ENCODE data around the gene CLPTM1. TPM values are rescaled to one million over a fixed set of nuclear protein-coding genes. Genes with fewer than 3 reads are reported as not detected.
"Not testable (repeated sequence)": the region's sequence is repeated elsewhere in the genome, so short reads cannot be mapped to it uniquely, and the experiment has no call there.

The CLPTM1 gene
- total RNA-seq, 1 experiment from 2014 or later: 44.9 TPM

DNA sequence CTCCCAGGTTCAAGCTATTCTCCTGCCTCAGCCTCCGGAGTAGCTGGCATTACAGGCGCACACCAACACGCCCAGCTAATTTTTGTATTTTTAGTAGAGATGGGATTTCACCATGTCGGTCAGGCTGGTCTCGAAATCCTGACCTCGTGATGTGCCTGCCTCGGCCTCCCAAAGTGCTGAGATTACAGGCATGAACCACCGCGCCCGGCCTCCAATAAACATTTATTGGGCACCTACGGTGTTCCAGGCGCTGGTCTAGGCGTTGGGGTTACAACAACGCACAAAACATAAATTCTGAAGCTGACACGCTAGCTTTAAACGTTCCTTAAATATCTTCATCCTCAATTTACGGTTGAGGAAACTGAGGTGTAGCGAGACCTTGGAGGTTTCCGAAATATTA lies 45.5 kb downstream of the CLPTM1 start:
- H3K4me2 ChIP-seq (ENCODE audit: low read length): peak overlapping the region; percentile 90
- peak overlapping the region; percentile 11; the same call in 1 of the 2 replicates for H3K9ac ChIP-seq (ENCODE audit: low read length)
- H3K9me2 ChIP-seq (replicated peaks; ENCODE audit: low read length); H3K36me3 ChIP-seq (ENCODE audit: low read depth, low read length); H4K20me1 ChIP-seq (ENCODE audit: low read length); H3K4me1 ChIP-seq (ENCODE audit: insufficient read depth, low read length); ATAC-seq; H3K79me2 ChIP-seq (ENCODE audit: low read length); DNase-seq; H3K27ac ChIP-seq (ENCODE audit: low read length); intact Hi-C loops (cut with micrococcal nuclease); POLR2A ChIA-PET (ENCODE audit: unreplicated experiment); H3F3A ChIP-seq (ENCODE audit: low read length, unreplicated experiment); H3K9me3 ChIP-seq (ENCODE audit: low read length); H3K27me3 ChIP-seq (ENCODE audit: low read length): not testable (repeated sequence)
- H2AFZ ChIP-seq (ENCODE audit: low read length): peak overlapping the region; percentile 81; the same call in 1 of the 2 replicates
- H3K4me3 ChIP-seq (ENCODE audit: low read length): peak overlapping the region; percentile 61
- CTCF ChIA-PET: interaction anchor here (0.7 kb wide), 1 partner anchor 352 kb away, joined by 7 read pairs; no protein-coding TSS in a partner anchor
- TSS peak; percentile 76 for BruUV-seq (replicated peaks)

DNA sequence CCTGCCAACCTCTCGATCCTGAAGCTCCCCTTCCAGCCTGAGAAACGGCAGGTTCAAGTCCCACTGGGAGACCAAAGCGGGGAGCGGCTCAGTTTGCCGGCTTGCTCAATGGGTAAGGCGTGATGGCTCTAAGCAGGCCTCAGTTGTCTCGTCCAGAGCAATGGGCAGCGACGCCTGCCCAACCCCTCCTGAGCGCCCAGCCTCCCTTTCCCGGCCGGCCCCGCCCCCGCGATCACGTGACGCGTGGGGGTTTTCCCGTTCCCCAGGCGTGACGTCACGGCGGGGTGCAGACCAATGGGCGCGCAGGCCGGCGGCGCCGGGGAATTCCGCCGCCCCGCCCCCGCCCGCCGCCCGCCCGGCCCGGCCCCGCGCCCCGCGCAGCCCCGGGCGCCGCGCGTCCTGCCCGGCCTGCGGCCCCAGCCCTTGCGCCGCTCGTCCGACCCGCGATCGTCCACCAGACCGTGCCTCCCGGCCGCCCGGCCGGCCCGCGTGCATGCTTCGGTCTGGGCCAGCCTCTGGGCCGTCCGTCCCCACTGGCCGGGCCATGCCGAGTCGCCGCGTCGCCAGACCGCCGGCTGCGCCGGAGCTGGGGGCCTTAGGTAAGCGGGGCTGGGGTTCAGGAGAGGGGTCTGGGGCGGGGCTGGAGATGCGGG lies 46.0 kb downstream of the CLPTM1 start, which contains the start of gene RELB:
RELB (plus strand) TSS at position 378 of the 653 bp plus-strand sequence; CDS start at position 494, 116 bp downstream.
- Histone ChIP-seq H3K9me2 (replicated peaks; ENCODE audit: low read length) (no peaks in the 10 kb centered on the region), H3K9me3 (ENCODE audit: low read length) (no peaks in the 10 kb centered on the region), H3K36me3 (ENCODE audit: low read depth, low read length) (no peaks in the 10 kb centered on the region), H4K20me1 (ENCODE audit: low read length) (no peaks in the 10 kb centered on the region), H3K4me3 (ENCODE audit: low read length) (peak within 1 kb of the TSS; percentile 85), H3F3A (ENCODE audit: low read length, unreplicated experiment) (no peaks in the 10 kb centered on the region), H2AFZ (ENCODE audit: low read length) (peak within 1 kb of the TSS; percentile 81), H3K4me1 (ENCODE audit: insufficient read depth, low read length) (no peaks in the 10 kb centered on the region; the same call in 1 of the 2 replicates), H3K4me2 (ENCODE audit: low read length) (peak within 1 kb of the TSS; percentile 90), H3K27ac (ENCODE audit: low read length) (peak within 1 kb of the TSS; percentile 93), H3K79me2 (ENCODE audit: low read length) (no peaks in the 10 kb centered on the region), H3K27me3 (ENCODE audit: low read length) (no peaks in the 10 kb centered on the region), H3K9ac (ENCODE audit: low read length) (peak within 1 kb of the TSS; percentile 98)
- intact Hi-C loops (cut with micrococcal nuclease): no loop called here
- POLR2A ChIA-PET (ENCODE audit: unreplicated experiment): interaction anchor here (0.6 kb wide), 2 partner anchors 37 to 262 kb away, joined by 4 read pairs; no protein-coding TSS in a partner anchor
- BruUV-seq (replicated peaks): no TSS peak
- no peak for TF ChIP-seq EZH2 (IDR thresholded peaks at IDR 0.05; ENCODE audit: low read length, unreplicated experiment)
- TF ChIP-seq EZH2phosphoT487 (IDR thresholded peaks at IDR 0.05; ENCODE audit: borderline replicate concordance, low read length): no peak
- TF ChIP-seq, protein P1, sequence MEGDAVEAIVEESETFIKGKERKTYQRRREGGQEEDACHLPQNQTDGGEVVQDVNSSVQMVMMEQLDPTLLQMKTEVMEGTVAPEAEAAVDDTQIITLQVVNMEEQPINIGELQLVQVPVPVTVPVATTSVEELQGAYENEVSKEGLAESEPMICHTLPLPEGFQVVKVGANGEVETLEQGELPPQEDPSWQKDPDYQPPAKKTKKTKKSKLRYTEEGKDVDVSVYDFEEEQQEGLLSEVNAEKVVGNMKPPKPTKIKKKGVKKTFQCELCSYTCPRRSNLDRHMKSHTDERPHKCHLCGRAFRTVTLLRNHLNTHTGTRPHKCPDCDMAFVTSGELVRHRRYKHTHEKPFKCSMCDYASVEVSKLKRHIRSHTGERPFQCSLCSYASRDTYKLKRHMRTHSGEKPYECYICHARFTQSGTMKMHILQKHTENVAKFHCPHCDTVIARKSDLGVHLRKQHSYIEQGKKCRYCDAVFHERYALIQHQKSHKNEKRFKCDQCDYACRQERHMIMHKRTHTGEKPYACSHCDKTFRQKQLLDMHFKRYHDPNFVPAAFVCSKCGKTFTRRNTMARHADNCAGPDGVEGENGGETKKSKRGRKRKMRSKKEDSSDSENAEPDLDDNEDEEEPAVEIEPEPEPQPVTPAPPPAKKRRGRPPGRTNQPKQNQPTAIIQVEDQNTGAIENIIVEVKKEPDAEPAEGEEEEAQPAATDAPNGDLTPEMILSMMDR (conservative IDR thresholded peaks at IDR 0.05; ENCODE audit: low read depth, low read length): no peak
- ATAC-seq (peak; percentile 77), DNase-seq (peak; percentile 86)
- CTCF ChIA-PET: interaction anchor here (0.6 to 0.7 kb wide), 2 partner anchors 59 to 353 kb away, joined by 3 to 7 read pairs; no protein-coding TSS in a partner anchor

DNA sequence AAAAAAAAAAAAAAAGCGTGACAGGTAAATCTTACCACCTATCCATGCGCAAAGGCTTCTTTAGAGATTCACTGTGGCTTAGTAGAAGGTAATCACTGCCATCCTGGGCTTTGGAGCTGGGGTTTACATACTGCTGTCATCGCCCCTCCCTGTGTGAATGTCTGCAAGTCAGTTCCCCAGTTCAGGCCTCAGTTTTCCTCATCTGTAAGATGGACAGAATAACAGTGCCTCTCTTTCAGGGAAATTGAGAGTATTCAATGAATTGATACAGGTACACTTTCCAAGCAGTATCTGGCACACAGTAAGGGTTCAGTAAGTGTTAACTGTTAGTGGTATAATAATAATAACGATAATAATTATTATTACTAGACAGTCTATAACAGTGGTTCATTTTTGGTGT lies 48.3 kb downstream of the CLPTM1 start:
- TF ChIP-seq EZH2 (IDR thresholded peaks at IDR 0.05; ENCODE audit: low read length, unreplicated experiment) (no peak), EZH2phosphoT487 (IDR thresholded peaks at IDR 0.05; ENCODE audit: borderline replicate concordance, low read length) (no peak)
- TF ChIP-seq, protein P1 (conservative IDR thresholded peaks at IDR 0.05; ENCODE audit: low read depth, low read length): no peak
- no peak overlapping the region for H3K4me2 ChIP-seq (ENCODE audit: low read length)
- no peaks in the 10 kb centered on the region for H3K9me2 ChIP-seq (replicated peaks; ENCODE audit: low read length)
- no peak overlapping the region for H3K4me3 ChIP-seq (ENCODE audit: low read length)
- ATAC-seq (no peak), DNase-seq (no peak)
- H3K79me2 ChIP-seq (ENCODE audit: low read length): no peaks in the 10 kb centered on the region
- no peaks in the 10 kb centered on the region for H3K27me3 ChIP-seq (ENCODE audit: low read length)
- H3K36me3 ChIP-seq (ENCODE audit: low read depth, low read length): no peaks in the 10 kb centered on the region
- no peak overlapping the region for H2AFZ ChIP-seq (ENCODE audit: low read length)
- no peaks in the 10 kb centered on the region; the same call in 1 of the 2 replicates for H3K4me1 ChIP-seq (ENCODE audit: insufficient read depth, low read length)
- no peaks in the 10 kb centered on the region for H3F3A ChIP-seq (ENCODE audit: low read length, unreplicated experiment)
- intact Hi-C loops (cut with micrococcal nuclease): no loop called here
- ChIA-PET POLR2A (ENCODE audit: unreplicated experiment) (no interaction called here), CTCF (no interaction called here)
- no peaks in the 10 kb centered on the region for H4K20me1 ChIP-seq (ENCODE audit: low read length)
- TSS peak; percentile 36 for BruUV-seq (replicated peaks)
- H3K9ac ChIP-seq (ENCODE audit: low read length): no peak overlapping the region
- H3K27ac ChIP-seq (ENCODE audit: low read length): no peak overlapping the region
- no peaks in the 10 kb centered on the region for H3K9me3 ChIP-seq (ENCODE audit: low read length)

Data from PC-3 (cell line).